ENCODE measurements around the gene PRG2. TPM values are rescaled to one million over a fixed set of nuclear protein-coding genes. Genes with fewer than 3 reads are reported as not detected.

PRG2 gene
- total RNA-seq, 1 experiment from 2014 or later, result not detected

DNA sequence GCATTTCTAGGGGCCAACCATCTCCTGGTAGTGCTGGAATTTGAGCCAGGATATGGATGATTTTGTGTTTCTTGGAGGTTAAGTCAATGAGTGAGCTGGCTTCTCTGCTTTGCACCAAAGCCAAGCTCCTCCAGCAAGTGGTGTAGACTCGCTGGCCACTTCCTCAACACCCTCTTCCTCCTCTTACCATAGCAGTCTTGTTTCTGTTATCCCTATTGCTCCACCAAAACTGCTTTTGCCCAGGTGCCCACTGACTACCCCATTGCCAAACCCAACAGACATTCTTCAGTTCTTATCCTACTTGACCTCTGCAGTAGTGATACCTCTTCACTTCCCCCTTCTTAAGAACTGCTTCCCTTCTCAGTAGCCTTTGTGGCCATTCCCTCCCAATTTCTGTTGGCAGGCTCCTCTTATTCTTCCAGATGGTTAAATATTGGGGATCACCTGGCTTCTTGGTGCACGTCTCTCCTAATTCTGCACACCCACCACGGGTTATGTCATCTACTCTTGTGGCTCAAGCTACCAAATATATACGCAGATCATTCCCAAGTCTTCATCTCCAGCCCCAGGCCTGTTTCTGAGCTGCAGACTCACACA lies 7.0 kb upstream of the PRG2 start:
- H3K4me3 ChIP-seq (ENCODE audit: low read length), result no peak overlapping the region
- H3K9ac ChIP-seq (ENCODE audit: low read length), result no peak overlapping the region
- H3K4me1 ChIP-seq (ENCODE audit: low read length), result no peaks in the 10 kb centered on the region
- H3K9me2 ChIP-seq (replicated peaks; ENCODE audit: insufficient read depth, low read length), result no peaks in the 10 kb centered on the region
- no peak overlapping the region for H3K4me2 ChIP-seq (ENCODE audit: low read depth, low read length, poor library complexity, severe bottlenecking)
- H3K27me3 ChIP-seq (ENCODE audit: low read length), result no peaks in the 10 kb centered on the region
- no peak overlapping the region for H2AFZ ChIP-seq (ENCODE audit: low read length)
- H3K36me3 ChIP-seq (ENCODE audit: insufficient read depth, low read length), result no peaks in the 10 kb centered on the region
- no peaks in the 10 kb centered on the region for H4K20me1 ChIP-seq (ENCODE audit: insufficient read depth, low read depth, low read length)
- H3K27ac ChIP-seq (ENCODE audit: low read length), result no peak overlapping the region
- no peak for DNase-seq
- H3K9me3 ChIP-seq (ENCODE audit: low read length), result no peaks in the 10 kb centered on the region
- no peaks in the 10 kb centered on the region for H3K79me2 ChIP-seq (ENCODE audit: low read length)

DNA sequence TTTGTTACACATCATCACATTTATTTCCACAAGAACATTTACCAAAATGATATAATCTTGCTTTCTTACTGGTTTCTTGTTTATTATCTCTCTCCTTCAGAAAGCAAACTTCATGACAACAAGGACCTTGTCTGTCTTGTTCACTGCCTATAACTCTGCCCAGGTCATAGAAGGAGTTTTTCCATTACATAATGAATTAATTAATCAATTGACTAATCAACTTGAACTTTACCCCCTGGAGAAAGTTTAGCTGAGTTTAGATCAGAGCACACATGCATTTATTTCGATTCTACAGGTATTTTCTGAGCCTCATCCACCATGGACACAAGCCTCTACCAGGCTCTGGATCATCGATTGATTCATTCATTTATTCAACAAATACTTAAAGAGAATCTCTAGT lies 6.3 kb upstream of the PRG2 start:
- H2AFZ ChIP-seq (ENCODE audit: low read length), result no peak overlapping the region
- no peaks in the 10 kb centered on the region for H3K36me3 ChIP-seq (ENCODE audit: insufficient read depth, low read length)
- H3K9me3 ChIP-seq (ENCODE audit: low read length), result no peaks in the 10 kb centered on the region
- H4K20me1 ChIP-seq (ENCODE audit: insufficient read depth, low read depth, low read length), result no peaks in the 10 kb centered on the region
- H3K27me3 ChIP-seq (ENCODE audit: low read length), result no peaks in the 10 kb centered on the region
- DNase-seq, result no peak
- H3K4me1 ChIP-seq (ENCODE audit: low read length), result no peaks in the 10 kb centered on the region
- H3K4me2 ChIP-seq (ENCODE audit: low read depth, low read length, poor library complexity, severe bottlenecking), result no peak overlapping the region
- no peak overlapping the region for H3K27ac ChIP-seq (ENCODE audit: low read length)
- H3K9ac ChIP-seq (ENCODE audit: low read length), result no peak overlapping the region
- H3K9me2 ChIP-seq (replicated peaks; ENCODE audit: insufficient read depth, low read length), result no peaks in the 10 kb centered on the region
- no peaks in the 10 kb centered on the region for H3K79me2 ChIP-seq (ENCODE audit: low read length)
- no peak overlapping the region for H3K4me3 ChIP-seq (ENCODE audit: low read length)

DNA sequence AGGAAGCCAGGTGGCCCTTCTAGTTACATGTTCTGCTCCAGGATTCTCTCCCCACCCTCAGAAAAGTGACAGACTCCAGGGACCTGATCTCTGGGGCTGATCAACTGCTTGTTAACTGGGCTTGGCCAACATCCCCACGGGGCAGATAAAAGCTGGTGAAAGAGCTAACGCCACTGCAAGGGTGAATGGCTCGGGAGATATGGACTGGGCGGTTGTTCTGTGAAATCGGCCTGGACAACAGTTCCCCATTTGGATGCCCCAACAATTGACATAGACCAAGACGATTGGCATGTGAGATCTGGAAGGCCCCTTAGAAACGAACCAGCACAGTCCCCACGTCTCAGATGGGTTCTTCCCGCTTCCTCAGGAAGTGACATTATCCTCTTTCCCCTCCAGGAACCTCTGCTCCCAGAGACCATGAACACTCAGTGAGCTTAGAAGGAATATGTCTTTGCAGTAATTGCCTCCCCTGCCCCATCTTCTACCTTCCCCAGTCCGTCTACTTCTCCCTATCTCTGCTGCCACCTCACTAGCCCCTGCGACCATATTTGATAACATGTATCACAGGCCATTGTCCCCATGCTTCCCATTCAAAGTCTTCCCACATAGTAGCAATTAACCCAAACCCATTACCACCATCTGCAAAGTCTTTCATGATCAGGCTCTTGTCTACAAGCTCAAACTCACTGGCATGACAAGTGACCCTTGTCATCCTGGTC lies 5.6 kb upstream of the PRG2 start:
- Histone ChIP-seq H3K4me3 (ENCODE audit: low read length) (no peak overlapping the region), H3K27me3 (ENCODE audit: low read length) (no peaks in the 10 kb centered on the region), H3K9me3 (ENCODE audit: low read length) (no peaks in the 10 kb centered on the region), H4K20me1 (ENCODE audit: insufficient read depth, low read depth, low read length) (no peaks in the 10 kb centered on the region), H3K79me2 (ENCODE audit: low read length) (no peaks in the 10 kb centered on the region), H3K4me1 (ENCODE audit: low read length) (no peaks in the 10 kb centered on the region), H3K9ac (ENCODE audit: low read length) (no peak overlapping the region), H2AFZ (ENCODE audit: low read length) (no peak overlapping the region), H3K36me3 (ENCODE audit: insufficient read depth, low read length) (no peaks in the 10 kb centered on the region), H3K9me2 (replicated peaks; ENCODE audit: insufficient read depth, low read length) (no peaks in the 10 kb centered on the region), H3K27ac (ENCODE audit: low read length) (no peak overlapping the region), H3K4me2 (ENCODE audit: low read depth, low read length, poor library complexity, severe bottlenecking) (no peak overlapping the region)
- no peak for DNase-seq

DNA sequence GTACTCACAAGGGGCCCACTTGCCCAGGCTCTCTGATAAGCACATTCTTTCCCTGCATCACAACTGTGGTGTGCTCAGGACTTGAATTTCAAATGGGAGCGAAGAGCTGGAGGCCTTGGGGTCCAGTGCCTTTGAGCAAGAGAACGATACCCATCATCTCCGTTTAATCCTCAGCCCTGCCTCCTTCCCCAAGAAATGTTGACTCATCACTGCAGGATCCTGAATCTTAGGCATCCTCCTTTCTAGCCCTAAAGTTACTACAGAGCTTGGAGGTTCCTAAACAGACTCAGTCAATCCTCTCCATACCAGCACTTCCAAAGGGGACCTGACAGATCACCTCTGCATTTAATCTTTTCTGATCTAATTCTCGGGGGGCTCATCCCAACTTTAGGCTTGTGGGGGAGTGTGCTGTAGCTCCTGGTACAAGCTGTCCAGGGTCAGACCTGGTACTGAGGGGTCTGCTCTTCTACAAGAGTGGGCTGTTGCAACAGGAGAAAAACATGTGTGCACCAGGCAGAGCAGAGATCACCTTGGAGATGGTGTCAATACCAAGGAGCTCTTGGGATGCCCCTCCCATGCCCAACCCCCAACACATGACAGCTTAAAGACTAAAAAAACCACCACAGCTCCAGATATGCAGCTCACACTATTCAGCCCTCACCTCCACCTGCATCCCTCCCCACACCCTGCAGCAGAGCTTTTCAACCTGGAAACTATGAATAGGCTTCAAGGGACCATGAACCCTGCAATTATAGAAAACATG lies 3.9 kb upstream of the PRG2 start:
- no peak overlapping the region for H3K27ac ChIP-seq (ENCODE audit: low read length)
- H3K4me3 ChIP-seq (ENCODE audit: low read length), result no peak overlapping the region
- H3K27me3 ChIP-seq (ENCODE audit: low read length), result no peaks in the 10 kb centered on the region
- no peak for DNase-seq
- H3K4me2 ChIP-seq (ENCODE audit: low read depth, low read length, poor library complexity, severe bottlenecking), result no peak overlapping the region
- H3K9ac ChIP-seq (ENCODE audit: low read length), result no peak overlapping the region
- H2AFZ ChIP-seq (ENCODE audit: low read length), result no peak overlapping the region
- H3K9me2 ChIP-seq (replicated peaks; ENCODE audit: insufficient read depth, low read length), result no peaks in the 10 kb centered on the region
- no peaks in the 10 kb centered on the region for H3K4me1 ChIP-seq (ENCODE audit: low read length)
- no peaks in the 10 kb centered on the region for H4K20me1 ChIP-seq (ENCODE audit: insufficient read depth, low read depth, low read length)
- H3K79me2 ChIP-seq (ENCODE audit: low read length), result no peaks in the 10 kb centered on the region
- H3K9me3 ChIP-seq (ENCODE audit: low read length), result no peaks in the 10 kb centered on the region
- no peaks in the 10 kb centered on the region for H3K36me3 ChIP-seq (ENCODE audit: insufficient read depth, low read length)

DNA sequence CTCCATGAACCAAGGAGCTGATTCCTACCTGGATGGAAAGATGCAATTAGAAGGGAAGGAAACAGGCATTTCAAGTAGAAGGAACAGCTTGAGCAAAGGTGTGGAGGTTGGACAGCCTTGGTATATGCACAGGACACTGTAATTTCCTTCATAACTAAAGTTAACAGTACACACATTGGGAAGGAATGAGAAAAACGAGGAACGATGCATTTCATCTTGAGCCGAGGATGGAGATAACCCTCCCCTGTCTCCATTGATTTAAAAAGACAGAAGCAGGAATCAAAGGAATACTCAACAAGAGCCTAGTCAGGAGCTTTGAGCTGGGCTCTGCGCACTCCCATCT lies 2.3 kb upstream of the PRG2 start:
- H3K4me3 ChIP-seq (ENCODE audit: low read length), result no peak overlapping the region
- H3K27ac ChIP-seq (ENCODE audit: low read length), result no peak overlapping the region
- no peaks in the 10 kb centered on the region for H3K9me3 ChIP-seq (ENCODE audit: low read length)
- no peak for DNase-seq
- no peak overlapping the region for H3K9ac ChIP-seq (ENCODE audit: low read length)
- no peak overlapping the region for H3K4me2 ChIP-seq (ENCODE audit: low read depth, low read length, poor library complexity, severe bottlenecking)
- no peak overlapping the region for H2AFZ ChIP-seq (ENCODE audit: low read length)
- no peaks in the 10 kb centered on the region for H3K9me2 ChIP-seq (replicated peaks; ENCODE audit: insufficient read depth, low read length)
- H3K4me1 ChIP-seq (ENCODE audit: low read length), result no peaks in the 10 kb centered on the region
- H3K27me3 ChIP-seq (ENCODE audit: low read length), result no peaks in the 10 kb centered on the region
- H3K79me2 ChIP-seq (ENCODE audit: low read length), result no peaks in the 10 kb centered on the region
- no peaks in the 10 kb centered on the region for H4K20me1 ChIP-seq (ENCODE audit: insufficient read depth, low read depth, low read length)
- H3K36me3 ChIP-seq (ENCODE audit: insufficient read depth, low read length), result no peaks in the 10 kb centered on the region

DNA sequence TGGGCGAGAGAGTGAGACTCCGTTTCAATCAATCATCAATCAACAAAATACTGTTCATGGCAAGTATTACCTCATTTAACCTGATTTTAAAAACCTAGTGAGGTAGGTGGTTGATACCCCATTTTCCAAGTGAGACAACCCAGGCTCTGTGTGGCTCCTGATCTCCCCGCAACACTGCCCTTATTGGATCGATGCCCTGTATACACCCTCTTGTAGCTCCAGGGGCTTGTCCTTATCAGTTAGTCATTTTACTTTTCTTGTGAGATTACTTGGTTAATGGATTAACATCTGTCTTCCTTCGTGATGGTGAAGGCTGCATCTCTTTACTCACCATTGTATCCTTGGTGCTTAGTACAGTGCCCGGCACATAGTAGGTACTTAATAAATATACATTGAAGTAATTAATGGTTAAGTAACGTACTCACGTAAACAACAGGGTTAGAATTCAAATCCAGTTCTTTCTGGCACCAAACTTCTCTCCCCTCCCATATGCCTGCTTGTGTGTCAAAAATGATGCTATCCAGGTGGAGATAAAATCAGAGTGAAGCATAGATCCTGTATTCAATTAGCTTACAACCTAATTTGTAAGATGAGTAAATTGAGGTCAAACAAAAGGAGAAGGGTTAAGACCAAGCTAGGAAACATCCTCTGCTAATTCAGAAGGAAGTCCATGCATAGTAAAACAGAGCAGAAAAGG lies 1.8 kb upstream of the PRG2 start:
- Histone ChIP-seq H4K20me1 (ENCODE audit: insufficient read depth, low read depth, low read length) (no peaks in the 10 kb centered on the region), H3K9ac (ENCODE audit: low read length) (no peak overlapping the region), H3K9me3 (ENCODE audit: low read length) (no peaks in the 10 kb centered on the region), H3K4me2 (ENCODE audit: low read depth, low read length, poor library complexity, severe bottlenecking) (no peak overlapping the region), H3K27me3 (ENCODE audit: low read length) (no peaks in the 10 kb centered on the region), H3K4me3 (ENCODE audit: low read length) (no peak overlapping the region), H3K79me2 (ENCODE audit: low read length) (no peaks in the 10 kb centered on the region), H2AFZ (ENCODE audit: low read length) (no peak overlapping the region), H3K9me2 (replicated peaks; ENCODE audit: insufficient read depth, low read length) (no peaks in the 10 kb centered on the region), H3K4me1 (ENCODE audit: low read length) (no peaks in the 10 kb centered on the region), H3K36me3 (ENCODE audit: insufficient read depth, low read length) (no peaks in the 10 kb centered on the region), H3K27ac (ENCODE audit: low read length) (no peak overlapping the region)
- DNase-seq, result no peak

DNA sequence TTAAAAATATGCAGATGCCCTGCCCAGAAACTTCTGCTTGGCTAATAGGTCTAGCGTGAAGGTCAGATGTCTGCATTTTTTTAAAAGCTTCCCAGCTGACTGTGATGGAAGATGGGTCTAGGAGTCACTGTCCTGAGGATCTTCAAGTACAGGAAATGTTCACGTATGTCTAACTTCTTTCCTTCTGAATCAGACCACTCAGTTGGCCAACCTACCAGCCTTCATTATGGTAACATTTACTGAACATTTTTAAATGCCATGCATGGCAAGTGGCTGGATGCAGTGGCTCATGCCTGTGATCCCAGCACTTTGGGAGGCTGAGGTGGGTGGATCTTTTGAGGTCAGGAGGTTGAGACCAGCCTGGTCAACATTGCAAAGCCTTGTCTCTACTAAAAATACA lies 1.1 kb upstream of the PRG2 start:
- Histone ChIP-seq H3K9me3 (ENCODE audit: low read length) (no peaks in the 10 kb centered on the region), H3K36me3 (ENCODE audit: insufficient read depth, low read length) (no peaks in the 10 kb centered on the region), H3K27me3 (ENCODE audit: low read length) (no peaks in the 10 kb centered on the region), H3K9me2 (replicated peaks; ENCODE audit: insufficient read depth, low read length) (no peaks in the 10 kb centered on the region), H3K79me2 (ENCODE audit: low read length) (no peaks in the 10 kb centered on the region), H3K9ac (ENCODE audit: low read length) (no peak overlapping the region), H3K27ac (ENCODE audit: low read length) (no peak overlapping the region), H2AFZ (ENCODE audit: low read length) (no peak overlapping the region), H3K4me1 (ENCODE audit: low read length) (no peaks in the 10 kb centered on the region), H3K4me3 (ENCODE audit: low read length) (no peak overlapping the region), H4K20me1 (ENCODE audit: insufficient read depth, low read depth, low read length) (no peaks in the 10 kb centered on the region), H3K4me2 (ENCODE audit: low read depth, low read length, poor library complexity, severe bottlenecking) (no peak overlapping the region)
- DNase-seq, result no peak

DNA sequence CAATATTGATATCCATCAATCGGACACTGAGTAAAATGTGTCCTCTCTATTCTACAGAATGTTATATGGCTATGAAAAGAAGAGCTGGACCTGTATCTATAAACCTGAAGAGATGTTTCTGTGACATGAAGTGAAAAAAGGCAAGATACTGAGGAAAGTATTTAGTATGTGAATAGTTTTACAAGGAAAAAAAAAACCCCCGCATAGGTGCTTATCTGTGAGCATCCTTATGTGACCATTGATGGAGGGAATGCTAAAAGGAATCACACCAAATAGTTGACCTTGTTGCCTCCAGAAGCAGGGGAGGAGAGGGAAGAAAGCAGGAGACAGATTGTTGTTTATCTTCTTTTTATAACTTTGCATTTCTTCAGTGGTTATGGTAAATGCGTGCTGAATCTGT lies 661 bp upstream of the PRG2 start:
- Histone ChIP-seq H3K9me3 (ENCODE audit: low read length) (no peaks in the 10 kb centered on the region), H3K4me3 (ENCODE audit: low read length) (no peak overlapping the region), H3K36me3 (ENCODE audit: insufficient read depth, low read length) (no peaks in the 10 kb centered on the region), H2AFZ (ENCODE audit: low read length) (no peak overlapping the region), H3K27ac (ENCODE audit: low read length) (no peak overlapping the region), H3K9me2 (replicated peaks; ENCODE audit: insufficient read depth, low read length) (no peaks in the 10 kb centered on the region), H3K79me2 (ENCODE audit: low read length) (no peaks in the 10 kb centered on the region), H3K4me1 (ENCODE audit: low read length) (no peaks in the 10 kb centered on the region), H3K4me2 (ENCODE audit: low read depth, low read length, poor library complexity, severe bottlenecking) (no peak overlapping the region), H3K9ac (ENCODE audit: low read length) (no peak overlapping the region), H4K20me1 (ENCODE audit: insufficient read depth, low read depth, low read length) (no peaks in the 10 kb centered on the region), H3K27me3 (ENCODE audit: low read length) (no peaks in the 10 kb centered on the region)
- no peak for DNase-seq
